GM12878 (cell line): ENCODE data around the gene SLC41A1. TPM values are rescaled to one million over a fixed set of nuclear protein-coding genes. Genes with fewer than 3 reads are reported as not detected.

Source experiments
- ATF7 ChIP-seq: fragments of 450-650 bp; IDR thresholded peaks from 2 replicates; pipeline ENCODE4 v1.6.1; 2016; ENCODE audit warnings: low read depth, mild to moderate bottlenecking
- BACH1 ChIP-seq: fragments of 450-650 bp; IDR thresholded peaks from 2 replicates; pipeline ENCODE4 v1.6.1; 2017; ENCODE audit warnings: mild to moderate bottlenecking, borderline replicate concordance
- CBX5 ChIP-seq: sonication (generic); IDR thresholded peaks from 2 replicates; pipeline ENCODE4 v1.6.1; 2016; ENCODE audit warnings: low read depth, moderate library complexity, mild to moderate bottlenecking, inconsistent platforms
- CHD4 ChIP-seq: fragments of 200-600 bp; sonication (generic); IDR thresholded peaks from 2 replicates; pipeline ENCODE4 v1.6.1; 2016; ENCODE audit warnings: mild to moderate bottlenecking
- DPF2 ChIP-seq: fragments of 450-650 bp; IDR thresholded peaks from 2 replicates; pipeline ENCODE4 v1.6.1; 2017; ENCODE audit warnings: mild to moderate bottlenecking
- HCFC1 ChIP-seq: fragments of 150-350 bp; IDR thresholded peaks from 2 replicates; pipeline ENCODE4 v1.6.1; 2014; ENCODE audit warnings: low read length
- IRF3 ChIP-seq: fragments of 450-650 bp; IDR thresholded peaks from 2 replicates; pipeline ENCODE4 v1.6.1; 2014; ENCODE audit warnings: mild to moderate bottlenecking
- MXI1 ChIP-seq: fragments of 150-350 bp; IDR thresholded peaks from 2 replicates; pipeline ENCODE4 v1.6.1; 2011; ENCODE audit warnings: low read depth, mild to moderate bottlenecking, inconsistent platforms, low read length, improper control_type of control experiment
- POU2F2 ChIP-seq: IDR thresholded peaks from 3 replicates; pipeline ENCODE4 v1.6.1; 2011; ENCODE audit warnings: low read depth, mild to moderate bottlenecking, low read length, borderline replicate concordance
- RAD21 ChIP-seq: IDR thresholded peaks from 2 replicates; pipeline ENCODE4 v1.6.1; 2011; ENCODE audit warnings: mild to moderate bottlenecking, low read depth, low read length, moderate library complexity; ENCODE audit not compliant: insufficient read depth
- RAD51 ChIP-seq: fragments of 450-650 bp; IDR thresholded peaks from 2 replicates; pipeline ENCODE4 v1.6.1; 2016; ENCODE audit warnings: moderate library complexity, mild to moderate bottlenecking, inconsistent platforms
- RELA ChIP-seq: fragments of 450-650 bp; IDR thresholded peaks from 2 replicates; pipeline ENCODE4 v1.8.0; 2014; ENCODE audit warnings: borderline replicate concordance; ENCODE audit not compliant: partially characterized antibody
- SREBF2 ChIP-seq: IDR thresholded peaks from 2 replicates; pipeline ENCODE4 v1.6.1; 2012; ENCODE audit warnings: mild to moderate bottlenecking, low read length
- STAT3 ChIP-seq: IDR thresholded peaks from 2 replicates; pipeline ENCODE4 v1.6.1; 2011; ENCODE audit warnings: low read depth, low read length, improper control_type of control experiment
- ZBTB33 ChIP-seq: fragments of 450-650 bp; IDR thresholded peaks from 2 replicates; pipeline ENCODE4 v1.6.1; 2017; ENCODE audit warnings: mild to moderate bottlenecking
- ZNF24 ChIP-seq: fragments of 450-650 bp; IDR thresholded peaks from 2 replicates; pipeline ENCODE4 v1.6.1; 2017; ENCODE audit warnings: antibody characterized with exemption, mild to moderate bottlenecking
- polyA plus RNA-seq, 11 experiments: library from polyadenylated mRNA; depleted of rRNA in 4 of 11; unstranded in 6 of 11; stranded (reverse) in 5 of 11; fragments of >200 nt; fragmentation: Nextera tagmentation in 4 of 11; fragmentation: Illumina TruSeq in 1 of 11; extraction: Ambion mirVana in 4 of 11; extraction: Trizol in 1 of 11; gene quantifications; 1 replicate in 1 of 11; 2 replicates in 10 of 11; pipeline versions ENCODE4 v1.2.1 to v1.2.3, GENCODE V29; 2011 to 2016; ENCODE audit warnings: inconsistent platforms in 2 of 11, missing spikeins in 2 of 11, low read depth in 1 of 11
- total RNA-seq, 4 experiments: library from RNA; depleted of rRNA in 3 of 4; stranded (reverse); fragments of >200 nt in 3 of 4; fragmentation: Illumina TruSeq in 1 of 4; extraction: Trizol in 1 of 4; gene quantifications; 2 replicates each; pipeline versions ENCODE4 v1.2.1 to v1.2.3, GENCODE V29; 2013 to 2021
- TF ChIP-seq, protein P1 (sequence below): fragments of 450-650 bp; conservative IDR thresholded peaks from 2 replicates; pipeline ENCODE4 v1.6.1; 2017; ENCODE audit warnings: mild to moderate bottlenecking, moderate library complexity
- TF ChIP-seq, protein P2 (sequence below): fragments of 450-650 bp; IDR thresholded peaks from 2 replicates; pipeline ENCODE4 v1.6.1; 2018; ENCODE audit warnings: mild to moderate bottlenecking, low read depth, moderate library complexity; ENCODE audit not compliant: partially characterized antibody
- TF ChIP-seq, protein P3 (sequence below): fragments of 450-650 bp; IDR thresholded peaks from 2 replicates; pipeline ENCODE4 v1.6.1; 2017; ENCODE audit warnings: mild to moderate bottlenecking, moderate library complexity

The SLC41A1 gene
- total and polyA plus RNA-seq, 10 of the 15 experiments (the other 5 are each of a cell fraction or from before 2014, with no cell fraction given): 0.13 to 11.3 (median 0.42) TPM

- TF ChIP-seq BACH1 (no peak), RAD51 (no peak), RELA (peak; percentile 70), ATF7 (peak; percentile 65; the same call in 1 of the 2 replicates), STAT3 (0 out of 2 replicates have a peak, but pooled peaks have one; percentile 24), IRF3 (no peak), MXI1 (0 out of 2 replicates have a peak, but pooled peaks have one; percentile 20), CBX5 (no peak), DPF2 (peak; percentile 75), ZBTB33 (no peak), RAD21 (no peak), SREBF2 (no peak), HCFC1 (no peak), CHD4 (no peak), POU2F2 (no peak), ZNF24 (no peak)
- TF ChIP-seq, protein P1, sequence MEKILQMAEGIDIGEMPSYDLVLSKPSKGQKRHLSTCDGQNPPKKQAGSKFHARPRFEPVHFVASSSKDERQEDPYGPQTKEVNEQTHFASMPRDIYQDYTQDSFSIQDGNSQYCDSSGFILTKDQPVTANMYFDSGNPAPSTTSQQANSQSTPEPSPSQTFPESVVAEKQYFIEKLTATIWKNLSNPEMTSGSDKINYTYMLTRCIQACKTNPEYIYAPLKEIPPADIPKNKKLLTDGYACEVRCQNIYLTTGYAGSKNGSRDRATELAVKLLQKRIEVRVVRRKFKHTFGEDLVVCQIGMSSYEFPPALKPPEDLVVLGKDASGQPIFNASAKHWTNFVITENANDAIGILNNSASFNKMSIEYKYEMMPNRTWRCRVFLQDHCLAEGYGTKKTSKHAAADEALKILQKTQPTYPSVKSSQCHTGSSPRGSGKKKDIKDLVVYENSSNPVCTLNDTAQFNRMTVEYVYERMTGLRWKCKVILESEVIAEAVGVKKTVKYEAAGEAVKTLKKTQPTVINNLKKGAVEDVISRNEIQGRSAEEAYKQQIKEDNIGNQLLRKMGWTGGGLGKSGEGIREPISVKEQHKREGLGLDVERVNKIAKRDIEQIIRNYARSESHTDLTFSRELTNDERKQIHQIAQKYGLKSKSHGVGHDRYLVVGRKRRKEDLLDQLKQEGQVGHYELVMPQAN: 0 out of 2 replicates have a peak, but pooled peaks have one; percentile 39
- TF ChIP-seq, protein P2, sequence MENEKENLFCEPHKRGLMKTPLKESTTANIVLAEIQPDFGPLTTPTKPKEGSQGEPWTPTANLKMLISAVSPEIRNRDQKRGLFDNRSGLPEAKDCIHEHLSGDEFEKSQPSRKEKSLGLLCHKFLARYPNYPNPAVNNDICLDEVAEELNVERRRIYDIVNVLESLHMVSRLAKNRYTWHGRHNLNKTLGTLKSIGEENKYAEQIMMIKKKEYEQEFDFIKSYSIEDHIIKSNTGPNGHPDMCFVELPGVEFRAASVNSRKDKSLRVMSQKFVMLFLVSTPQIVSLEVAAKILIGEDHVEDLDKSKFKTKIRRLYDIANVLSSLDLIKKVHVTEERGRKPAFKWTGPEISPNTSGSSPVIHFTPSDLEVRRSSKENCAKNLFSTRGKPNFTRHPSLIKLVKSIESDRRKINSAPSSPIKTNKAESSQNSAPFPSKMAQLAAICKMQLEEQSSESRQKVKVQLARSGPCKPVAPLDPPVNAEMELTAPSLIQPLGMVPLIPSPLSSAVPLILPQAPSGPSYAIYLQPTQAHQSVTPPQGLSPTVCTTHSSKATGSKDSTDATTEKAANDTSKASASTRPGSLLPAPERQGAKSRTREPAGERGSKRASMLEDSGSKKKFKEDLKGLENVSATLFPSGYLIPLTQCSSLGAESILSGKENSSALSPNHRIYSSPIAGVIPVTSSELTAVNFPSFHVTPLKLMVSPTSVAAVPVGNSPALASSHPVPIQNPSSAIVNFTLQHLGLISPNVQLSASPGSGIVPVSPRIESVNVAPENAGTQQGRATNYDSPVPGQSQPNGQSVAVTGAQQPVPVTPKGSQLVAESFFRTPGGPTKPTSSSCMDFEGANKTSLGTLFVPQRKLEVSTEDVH: no peak
- TF ChIP-seq, protein P3, sequence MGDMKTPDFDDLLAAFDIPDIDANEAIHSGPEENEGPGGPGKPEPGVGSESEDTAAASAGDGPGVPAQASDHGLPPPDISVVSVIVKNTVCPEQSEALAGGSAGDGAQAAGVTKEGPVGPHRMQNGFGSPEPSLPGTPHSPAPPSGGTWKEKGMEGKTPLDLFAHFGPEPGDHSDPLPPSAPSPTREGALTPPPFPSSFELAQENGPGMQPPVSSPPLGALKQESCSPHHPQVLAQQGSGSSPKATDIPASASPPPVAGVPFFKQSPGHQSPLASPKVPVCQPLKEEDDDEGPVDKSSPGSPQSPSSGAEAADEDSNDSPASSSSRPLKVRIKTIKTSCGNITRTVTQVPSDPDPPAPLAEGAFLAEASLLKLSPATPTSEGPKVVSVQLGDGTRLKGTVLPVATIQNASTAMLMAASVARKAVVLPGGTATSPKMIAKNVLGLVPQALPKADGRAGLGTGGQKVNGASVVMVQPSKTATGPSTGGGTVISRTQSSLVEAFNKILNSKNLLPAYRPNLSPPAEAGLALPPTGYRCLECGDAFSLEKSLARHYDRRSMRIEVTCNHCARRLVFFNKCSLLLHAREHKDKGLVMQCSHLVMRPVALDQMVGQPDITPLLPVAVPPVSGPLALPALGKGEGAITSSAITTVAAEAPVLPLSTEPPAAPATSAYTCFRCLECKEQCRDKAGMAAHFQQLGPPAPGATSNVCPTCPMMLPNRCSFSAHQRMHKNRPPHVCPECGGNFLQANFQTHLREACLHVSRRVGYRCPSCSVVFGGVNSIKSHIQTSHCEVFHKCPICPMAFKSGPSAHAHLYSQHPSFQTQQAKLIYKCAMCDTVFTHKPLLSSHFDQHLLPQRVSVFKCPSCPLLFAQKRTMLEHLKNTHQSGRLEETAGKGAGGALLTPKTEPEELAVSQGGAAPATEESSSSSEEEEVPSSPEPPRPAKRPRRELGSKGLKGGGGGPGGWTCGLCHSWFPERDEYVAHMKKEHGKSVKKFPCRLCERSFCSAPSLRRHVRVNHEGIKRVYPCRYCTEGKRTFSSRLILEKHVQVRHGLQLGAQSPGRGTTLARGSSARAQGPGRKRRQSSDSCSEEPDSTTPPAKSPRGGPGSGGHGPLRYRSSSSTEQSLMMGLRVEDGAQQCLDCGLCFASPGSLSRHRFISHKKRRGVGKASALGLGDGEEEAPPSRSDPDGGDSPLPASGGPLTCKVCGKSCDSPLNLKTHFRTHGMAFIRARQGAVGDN: peak; percentile 49; the same call in 1 of the 2 replicates
Measured at GRCh38 chr1:205772607-205773032, 40.4 kb downstream of the SLC41A1 start (continued).
